B cell (primary cell): ENCODE results near the gene CCDC7. TPM values are rescaled to one million over a fixed set of nuclear protein-coding genes. Genes with fewer than 3 reads are reported as not detected.

Experiments
- ATAC-seq: fragments of 200-7000 bp; cut with Tn5 transposase; one replicate; pipeline ENCODE4 v1.10.0; 2021; ENCODE audit warnings: low read depth, mild to moderate bottlenecking, moderate number of reproducible peaks, moderate library complexity
- CTCF ChIA-PET: fragments of 350-600 bp; sonication (Branson Sonifier 250); formaldehyde crosslinking; loops from one replicate; lab custom pipeline; 2021; ENCODE audit warnings: antibody characterized with exemption, inconsistent platforms; lab: Charles Lee
- POLR2A ChIA-PET: fragments of 350-600 bp; sonication (Branson Sonifier 250); formaldehyde crosslinking; loops from one replicate; lab custom pipeline; 2021; ENCODE audit warnings: antibody characterized with exemption; lab: Charles Lee
- DNase-seq: peaks from one replicate; pipeline ENCODE4 v3.0.0; 2013
- H2AFZ ChIP-seq: 2 replicates; pipeline ENCODE4 v1.6.1; 2012; ENCODE audit warnings: mild to moderate bottlenecking, low read depth, low read length; ENCODE audit not compliant: insufficient read depth, poor library complexity, severe bottlenecking
- H3K27ac ChIP-seq, 2 donors: 1 replicate in 1 of 2; 2 replicates in 1 of 2; pipeline ENCODE4 v1.5.1; 2012 to 2013; ENCODE audit warnings: low read length in 2 of 2, mild to moderate bottlenecking in 2 of 2, moderate library complexity in 1 of 2
- H3K27me3 ChIP-seq, 4 experiments: fragments of 200-600 bp in 1 of 4; sonication (generic) in 1 of 4; replicated peaks in 1 of 4; 1 replicate in 2 of 4; 2 replicates in 2 of 4; pipeline versions ENCODE4 v1.6.1 to v1.7.0; 2013 to 2016; ENCODE audit warnings: low read length in 3 of 4, mild to moderate bottlenecking in 2 of 4, mixed read lengths in 1 of 4, moderate library complexity in 1 of 4; ENCODE audit not compliant: insufficient read depth in 4 of 4, control insufficient read depth in 3 of 4; ENCODE audit errors: control extremely low read depth in 1 of 4
- H3K36me3 ChIP-seq, 2 experiments: replicated peaks in 1 of 2; 1 replicate in 1 of 2; 2 replicates in 1 of 2; pipeline versions ENCODE4 v1.6.1 to v1.7.1; 2013; ENCODE audit warnings: low read length in 1 of 2; ENCODE audit not compliant: insufficient read depth in 2 of 2, control insufficient read depth in 1 of 2; ENCODE audit errors: control extremely low read depth in 1 of 2, extremely low read depth in 1 of 2
- H3K4me1 ChIP-seq, 2 donors: fragments of 200-600 bp in 1 of 2; sonication (generic) in 1 of 2; 1 replicate in 1 of 2; 2 replicates in 1 of 2; pipeline versions ENCODE4 v1.5.1 to v1.6.1; 2013 to 2017; ENCODE audit warnings: low read length in 2 of 2; ENCODE audit not compliant: control insufficient read depth in 2 of 2, insufficient read depth in 2 of 2
- H3K4me2 ChIP-seq: replicated peaks from 2 replicates; pipeline ENCODE3; 2012; ENCODE audit warnings: mild to moderate bottlenecking, low read depth, low read length; ENCODE audit not compliant: poor library complexity, severe bottlenecking
- H3K4me3 ChIP-seq, 5 experiments: fragments of 200-600 bp in 1 of 5; sonication (generic) in 1 of 5; 1 replicate in 3 of 5; 2 replicates in 2 of 5; pipeline versions ENCODE4 v1.5.1 to v1.7.0; 2011 to 2016; ENCODE audit warnings: low read length in 4 of 5, mild to moderate bottlenecking in 4 of 5, low read depth in 2 of 5, control low read depth in 1 of 5, moderate library complexity in 1 of 5; ENCODE audit not compliant: insufficient read depth in 1 of 5; ENCODE audit errors: control extremely low read depth in 1 of 5, extremely low read depth in 1 of 5
- H3K79me2 ChIP-seq: fragments of 200-600 bp; sonication (generic); one replicate; pipeline ENCODE4 v1.6.0; 2016; ENCODE audit warnings: low read length; ENCODE audit not compliant: control insufficient read depth, insufficient read depth
- H3K9ac ChIP-seq: fragments of 200-600 bp; sonication (generic); 2 replicates; pipeline ENCODE4 v1.6.1; 2017; ENCODE audit warnings: mild to moderate bottlenecking, low read length, moderate library complexity
- H3K9me3 ChIP-seq, 3 donors: one replicate each; pipeline versions ENCODE4 v1.6.1 to v1.7.1; 2013; ENCODE audit warnings: low read length in 2 of 3; ENCODE audit not compliant: control insufficient read depth in 2 of 3, insufficient read depth in 1 of 3; ENCODE audit errors: control extremely low read depth in 1 of 3
- H4K20me1 ChIP-seq: 2 replicates; pipeline ENCODE4 v1.6.0; 2012; ENCODE audit warnings: mild to moderate bottlenecking, low read length; ENCODE audit not compliant: insufficient read depth, control insufficient read depth, poor library complexity, severe bottlenecking
- H3K27ac Mint-ChIP-seq: one replicate; pipeline ENCODE4 v1.8.0; 2021; ENCODE audit warnings: mixed read lengths
- H3K27me3 Mint-ChIP-seq: one replicate; pipeline ENCODE4 v1.8.0; 2021; ENCODE audit warnings: mixed read lengths
- H3K4me1 Mint-ChIP-seq: one replicate; pipeline ENCODE4 v1.8.0; 2021; ENCODE audit warnings: mixed read lengths
- H3K4me3 Mint-ChIP-seq: one replicate; pipeline ENCODE4 v1.8.0; 2021; ENCODE audit warnings: mixed read lengths
- H3K9me3 Mint-ChIP-seq: one replicate; pipeline ENCODE4 v1.8.0; 2022; ENCODE audit warnings: mixed read lengths; ENCODE audit not compliant: insufficient read depth
- CTCF ChIP-seq: fragments of 200-600 bp; IDR thresholded peaks from one replicate; pipeline ENCODE4 v1.8.0; 2022; ENCODE audit warnings: antibody characterized with exemption, mild to moderate bottlenecking
- EZH2 ChIP-seq: IDR thresholded peaks from 2 replicates; pipeline ENCODE4 v1.6.1; 2012; ENCODE audit warnings: borderline replicate concordance, low read depth, mild to moderate bottlenecking, moderate library complexity, low read length; ENCODE audit not compliant: insufficient read depth, poor library complexity, severe bottlenecking
- WGBS: methylation state at CpG from one replicate; pipeline ENCODE4 v1.1.5; 2013; ENCODE audit warnings: missing lambda C conversion rate; ENCODE audit not compliant: insufficient coverage; 5-methylcytosine and 5-hydroxymethylcytosine counted together
- intact Hi-C: fragments of 100-400 bp; cut with micrococcal nuclease; formaldehyde crosslinking; loops from one replicate; pipeline ENCODE4 v1.10.0; 2022
- polyA plus RNA-seq: library from polyadenylated mRNA; depleted of rRNA; stranded (reverse); fragments of >200 nt; gene quantifications from 2 replicates; pipeline ENCODE4 v1.2.3, GENCODE V29; 2012
- total RNA-seq, 2 donors: library from RNA; stranded (reverse); fragments of 120-200 nt in 1 of 2; gene quantifications; 1 replicate in 1 of 2; 2 replicates in 1 of 2; pipeline versions ENCODE4 v1.2.3 to v1.2.4, GENCODE V29; 2013 to 2022

The CCDC7 gene
- total and polyA plus RNA-seq, 2 donors (not counting 1 experiment from before 2014, with no cell fraction given), result 2.6 to 26.6 TPM

GRCh38 chr10:32433542-32433941, 12.4 kb upstream of the CCDC7 start:
- TF ChIP-seq CTCF (no peak), EZH2 (no peak)
- H3K4me3 Mint-ChIP-seq, result no peak overlapping the region
- Histone ChIP-seq H4K20me1 (no peaks in the 10 kb centered on the region), H2AFZ (no peak overlapping the region), H3K27ac (no peak overlapping the region), H3K4me3 (no peak overlapping the region), H3K4me1 (no peaks in the 10 kb centered on the region), H3K27me3 (peaks cover 0 to 8% (median 0%) of the 10 kb centered on the region in 4 experiments), H3K36me3 (no peaks in the 10 kb centered on the region), H3K4me2 (no peak overlapping the region), H3K79me2 (no peaks in the 10 kb centered on the region), H3K9me3 (peaks cover 0 to 7% (median 0%) of the 10 kb centered on the region in 3 donors), H3K9ac (no peak overlapping the region)
- ChIA-PET POLR2A (interaction anchor here (0.7 kb wide), 1 partner anchor 108 kb away, joined by 13 read pairs; no protein-coding TSS in a partner anchor), CTCF (interaction anchor here (1.3 kb wide), 1 partner anchor 12 kb away, joined by 3 read pairs; the partner anchor contains the start of gene CCDC7)
- no peaks in the 10 kb centered on the region for H3K9me3 Mint-ChIP-seq
- DNase-seq (no peak), ATAC-seq (no peak)
- intact Hi-C loops, result no loop called here
- no CpG with 5 or more reads among the region's 1 CpG for WGBS
- peaks cover 45% of the 10 kb centered on the region for H3K27me3 Mint-ChIP-seq
- H3K27ac Mint-ChIP-seq, result no peak overlapping the region
- H3K4me1 Mint-ChIP-seq, result no peaks in the 10 kb centered on the region

- no peak overlapping the region for H3K4me3 Mint-ChIP-seq
- no peak for ATAC-seq
Observed at GRCh38 chr10:32436215-32436614, 9.7 kb upstream of the CCDC7 start.

More at GRCh38 chr10:32436215-32436614, 9.7 kb upstream of the CCDC7 start:
- intact Hi-C loops, result no loop called here
- Histone ChIP-seq H3K4me3 (no peak overlapping the region), H3K27ac (no peak overlapping the region), H4K20me1 (no peaks in the 10 kb centered on the region), H3K4me2 (no peak overlapping the region), H3K9ac (no peak overlapping the region), H3K27me3 (peaks cover 0 to 7% (median 5%) of the 10 kb centered on the region in 4 experiments), H3K36me3 (no peaks in the 10 kb centered on the region), H3K9me3 (peaks cover 0 to 7% (median 0%) of the 10 kb centered on the region in 3 donors), H3K79me2 (no peaks in the 10 kb centered on the region), H2AFZ (no peak overlapping the region), H3K4me1 (no peaks in the 10 kb centered on the region)
- TF ChIP-seq EZH2 (no peak), CTCF (no peak)
- Mint-ChIP-seq H3K27me3 (peaks cover 61% of the 10 kb centered on the region), H3K4me1 (no peaks in the 10 kb centered on the region), H3K9me3 (no peaks in the 10 kb centered on the region), H3K27ac (no peak overlapping the region)
- no peak for DNase-seq
- ChIA-PET POLR2A (no interaction called here), CTCF (interaction anchor here (0.6 kb wide), 1 partner anchor 1535 kb away, joined by 7 read pairs; no protein-coding TSS in a partner anchor)
